HepG2 (cell line): Measurements from ENCODE around the gene MC1R. TPM values are rescaled to one million over a fixed set of nuclear protein-coding genes. Genes with fewer than 3 reads are reported as not detected.
A peak's percentile ranks its signal among the peaks of the same experiment; 100 is the strongest.

Source experiments
- BCL3 ChIP-seq: sonication (generic); formaldehyde crosslinking; IDR thresholded peaks from 2 replicates; pipeline ENCODE4 v1.5.1; 2020; ENCODE audit warnings: mild to moderate bottlenecking, missing genetic modification reagents, moderate library complexity
- FOSL1 ChIP-seq: sonication (generic); formaldehyde crosslinking; IDR thresholded peaks from 2 replicates; pipeline ENCODE4 v1.9.0; 2021; ENCODE audit warnings: missing genetic modification reagents, borderline replicate concordance
- GATAD2A ChIP-seq: IDR thresholded peaks from 2 replicates; pipeline ENCODE4 v1.6.1; 2016
- NAIF1 ChIP-seq: sonication (generic); formaldehyde crosslinking; IDR thresholded peaks from 2 replicates; pipeline ENCODE4 v1.5.0; 2020; ENCODE audit warnings: mild to moderate bottlenecking, missing genetic modification reagents, borderline replicate concordance
- PAWR ChIP-seq: sonication (generic); formaldehyde crosslinking; IDR thresholded peaks from 2 replicates; pipeline ENCODE4 v1.4.0; 2020; ENCODE audit warnings: missing genetic modification reagents, mild to moderate bottlenecking, borderline replicate concordance
- SAP130 ChIP-seq: IDR thresholded peaks from 2 replicates; pipeline ENCODE4 v1.6.1; 2016; ENCODE audit warnings: low read depth
- TAF1 ChIP-seq: sonication (generic); formaldehyde crosslinking; IDR thresholded peaks from 2 replicates; pipeline ENCODE4 v1.4.0; 2020; ENCODE audit warnings: missing genetic modification reagents
- ZNF367 ChIP-seq: sonication (generic); formaldehyde crosslinking; IDR thresholded peaks from 2 replicates; pipeline ENCODE4 v1.4.0; 2020; ENCODE audit warnings: missing genetic modification reagents, borderline replicate concordance
- ZNF503 ChIP-seq: sonication (generic); formaldehyde crosslinking; IDR thresholded peaks from 2 replicates; pipeline ENCODE4 v1.4.0; 2020; ENCODE audit warnings: missing genetic modification reagents
- ZNF777 ChIP-seq: sonication (generic); formaldehyde crosslinking; IDR thresholded peaks from 2 replicates; pipeline ENCODE4 v1.4.0; 2020; ENCODE audit warnings: missing genetic modification reagents
- ZSCAN20 ChIP-seq: sonication (generic); formaldehyde crosslinking; IDR thresholded peaks from 2 replicates; pipeline ENCODE4 v1.4.0; 2020; ENCODE audit warnings: missing genetic modification reagents, mild to moderate bottlenecking, borderline replicate concordance
- polyA plus RNA-seq, 8 experiments: library from polyadenylated mRNA; depleted of rRNA in 3 of 8; stranded (reverse) in 7 of 8; unstranded in 1 of 8; fragments of >200 nt; fragmentation: Illumina TruSeq in 4 of 8; extraction: Trizol in 4 of 8; gene quantifications; 2 replicates each; pipeline versions ENCODE4 v1.2.1 to v1.2.3, GENCODE V29; 2011 to 2016; ENCODE audit warnings: low read depth in 4 of 8, missing spikeins in 1 of 8, mixed read lengths in 1 of 8; ENCODE audit not compliant: insufficient read depth in 1 of 8
- total RNA-seq, 5 experiments: library from RNA; depleted of rRNA; stranded (reverse); fragments of >200 nt; fragmentation: Illumina TruSeq; extraction: Trizol; gene quantifications; 2 replicates each; pipeline ENCODE4 v1.2.3, GENCODE V29; 2016; ENCODE audit warnings: low read depth in 1 of 5
- TF ChIP-seq, protein P1 (sequence below): sonication (generic); formaldehyde crosslinking; conservative IDR thresholded peaks from 2 replicates; pipeline ENCODE4 v1.4.0; 2020; ENCODE audit warnings: missing genetic modification reagents
- TF ChIP-seq, protein P2 (sequence below): sonication (generic); formaldehyde crosslinking; IDR thresholded peaks from 2 replicates; pipeline ENCODE4 v1.4.0; 2020; ENCODE audit warnings: missing genetic modification reagents, mild to moderate bottlenecking, borderline replicate concordance

Gene MC1R
- total and polyA plus RNA-seq, 2 of the 13 experiments (the other 11 are each of a cell fraction or from before 2014, with no cell fraction given): 9.1 to 14.8 TPM

GRCh38 chr16:89873109-89873971 is 45.3 kb upstream of the MC1R start, which contains the start of gene TCF25 (continued):
- TF ChIP-seq NAIF1 (CRISPR knock-in tag) (peak; percentile 84; the same call in 1 of the 2 replicates), ZNF777 (CRISPR knock-in tag) (peak; percentile 96), TAF1 (CRISPR knock-in tag) (peak; percentile 87), SAP130 (CRISPR knock-in tag) (peak; percentile 63), ZNF503 (peak; percentile 68), PAWR (CRISPR knock-in tag) (0 out of 2 replicates have a peak, but pooled peaks have one; percentile 95), ZNF367 (CRISPR knock-in tag) (peak; percentile 88), ZSCAN20 (CRISPR knock-in tag) (peak; percentile 89), BCL3 (CRISPR knock-in tag) (no peak; the same call in none of the 2 replicates), GATAD2A (no peak), FOSL1 (CRISPR knock-in tag) (peak; percentile 26; the same call in 1 of the 2 replicates)
- TF ChIP-seq, protein P1, sequence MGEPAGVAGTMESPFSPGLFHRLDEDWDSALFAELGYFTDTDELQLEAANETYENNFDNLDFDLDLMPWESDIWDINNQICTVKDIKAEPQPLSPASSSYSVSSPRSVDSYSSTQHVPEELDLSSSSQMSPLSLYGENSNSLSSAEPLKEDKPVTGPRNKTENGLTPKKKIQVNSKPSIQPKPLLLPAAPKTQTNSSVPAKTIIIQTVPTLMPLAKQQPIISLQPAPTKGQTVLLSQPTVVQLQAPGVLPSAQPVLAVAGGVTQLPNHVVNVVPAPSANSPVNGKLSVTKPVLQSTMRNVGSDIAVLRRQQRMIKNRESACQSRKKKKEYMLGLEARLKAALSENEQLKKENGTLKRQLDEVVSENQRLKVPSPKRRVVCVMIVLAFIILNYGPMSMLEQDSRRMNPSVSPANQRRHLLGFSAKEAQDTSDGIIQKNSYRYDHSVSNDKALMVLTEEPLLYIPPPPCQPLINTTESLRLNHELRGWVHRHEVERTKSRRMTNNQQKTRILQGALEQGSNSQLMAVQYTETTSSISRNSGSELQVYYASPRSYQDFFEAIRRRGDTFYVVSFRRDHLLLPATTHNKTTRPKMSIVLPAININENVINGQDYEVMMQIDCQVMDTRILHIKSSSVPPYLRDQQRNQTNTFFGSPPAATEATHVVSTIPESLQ: 0 out of 2 replicates have a peak, but pooled peaks have one; percentile 66
- TF ChIP-seq, protein P2, sequence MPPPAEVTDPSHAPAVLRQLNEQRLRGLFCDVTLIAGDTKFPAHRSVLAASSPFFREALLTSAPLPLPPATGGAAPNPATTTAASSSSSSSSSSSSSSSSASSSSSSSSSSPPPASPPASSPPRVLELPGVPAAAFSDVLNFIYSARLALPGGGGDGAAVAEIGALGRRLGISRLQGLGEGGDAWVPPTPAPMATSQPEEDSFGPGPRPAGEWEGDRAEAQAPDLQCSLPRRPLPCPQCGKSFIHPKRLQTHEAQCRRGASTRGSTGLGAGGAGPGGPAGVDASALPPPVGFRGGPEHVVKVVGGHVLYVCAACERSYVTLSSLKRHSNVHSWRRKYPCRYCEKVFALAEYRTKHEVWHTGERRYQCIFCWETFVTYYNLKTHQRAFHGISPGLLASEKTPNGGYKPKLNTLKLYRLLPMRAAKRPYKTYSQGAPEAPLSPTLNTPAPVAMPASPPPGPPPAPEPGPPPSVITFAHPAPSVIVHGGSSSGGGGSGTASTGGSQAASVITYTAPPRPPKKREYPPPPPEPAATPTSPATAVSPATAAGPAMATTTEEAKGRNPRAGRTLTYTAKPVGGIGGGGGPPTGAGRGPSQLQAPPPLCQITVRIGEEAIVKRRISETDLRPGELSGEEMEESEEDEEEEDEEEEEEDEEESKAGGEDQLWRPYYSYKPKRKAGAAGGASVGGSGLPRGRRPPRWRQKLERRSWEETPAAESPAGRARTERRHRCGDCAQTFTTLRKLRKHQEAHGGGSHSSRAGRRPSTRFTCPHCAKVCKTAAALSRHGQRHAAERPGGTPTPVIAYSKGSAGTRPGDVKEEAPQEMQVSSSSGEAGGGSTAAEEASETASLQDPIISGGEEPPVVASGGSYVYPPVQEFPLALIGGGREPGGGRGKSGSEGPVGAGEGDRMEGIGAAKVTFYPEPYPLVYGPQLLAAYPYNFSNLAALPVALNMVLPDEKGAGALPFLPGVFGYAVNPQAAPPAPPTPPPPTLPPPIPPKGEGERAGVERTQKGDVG (CRISPR knock-in tag): peak; percentile 66; the same call in 1 of the 2 replicates
